Osteoblast (primary cell): ENCODE results near the gene SIPA1L2. TPM values are rescaled to one million over a fixed set of nuclear protein-coding genes. Genes with fewer than 3 reads are reported as not detected.

ENCODE experiments used
- DNase-seq: peaks from one replicate; pipeline ENCODE4 v3.0.0; 2011; ENCODE audit warnings: low spot score, mixed read lengths; ENCODE audit not compliant: insufficient read length; ENCODE audit errors: missing footprints
- H2AFZ ChIP-seq: 2 replicates; pipeline ENCODE4 v1.6.0; 2011; ENCODE audit warnings: mild to moderate bottlenecking, low read length
- H3K27ac ChIP-seq: 2 replicates; pipeline ENCODE4 v1.5.1; 2011; ENCODE audit warnings: mild to moderate bottlenecking, low read depth, low read length, moderate library complexity
- H3K27me3 ChIP-seq: 2 replicates; pipeline ENCODE4 v1.6.0; 2012; ENCODE audit warnings: mild to moderate bottlenecking, control low read depth, inconsistent platforms, low read length, moderate library complexity; ENCODE audit not compliant: insufficient read depth
- H3K36me3 ChIP-seq: 2 replicates; pipeline ENCODE4 v1.5.1; 2011; ENCODE audit warnings: mild to moderate bottlenecking, low read length, control low read depth, moderate library complexity; ENCODE audit not compliant: insufficient read depth
- H3K4me1 ChIP-seq: 2 replicates; pipeline ENCODE4 v1.5.1; 2011; ENCODE audit warnings: mild to moderate bottlenecking, low read length, control low read depth, moderate library complexity; ENCODE audit not compliant: insufficient read depth
- H3K4me2 ChIP-seq: 2 replicates; pipeline ENCODE4 v1.6.0; 2011; ENCODE audit warnings: mild to moderate bottlenecking, low read length; ENCODE audit not compliant: insufficient read depth
- H3K4me3 ChIP-seq: fragments of 200-600 bp; sonication (generic); 3 replicates; pipeline ENCODE4 v1.5.1; 2012; ENCODE audit warnings: mild to moderate bottlenecking, low read length, inconsistent platforms; ENCODE audit not compliant: insufficient read depth
- H3K79me2 ChIP-seq: 2 replicates; pipeline ENCODE4 v1.6.0; 2012; ENCODE audit warnings: mild to moderate bottlenecking, low read length, control low read depth, inconsistent platforms; ENCODE audit not compliant: insufficient read depth
- H3K9me3 ChIP-seq: 2 replicates; pipeline ENCODE4 v1.5.1; 2011; ENCODE audit warnings: low read depth, low read length, control low read depth
- H4K20me1 ChIP-seq: 2 replicates; pipeline ENCODE4 v1.6.0; 2012; ENCODE audit warnings: mild to moderate bottlenecking, low read length, control low read depth; ENCODE audit not compliant: insufficient read depth
- total RNA-seq: library from RNA; depleted of rRNA; stranded (reverse); fragments of >200 nt; gene quantifications from 2 replicates; pipeline ENCODE4 v1.2.3, GENCODE V29; 2012
- TF ChIP-seq, protein P1 (sequence below): IDR thresholded peaks from 2 replicates; pipeline ENCODE4 v1.5.1; 2011; ENCODE audit warnings: mild to moderate bottlenecking, low read depth, low read length, moderate library complexity; ENCODE audit errors: extremely low read depth

Gene SIPA1L2
- total RNA-seq, 1 donor, result 6.9 TPM

DNA sequence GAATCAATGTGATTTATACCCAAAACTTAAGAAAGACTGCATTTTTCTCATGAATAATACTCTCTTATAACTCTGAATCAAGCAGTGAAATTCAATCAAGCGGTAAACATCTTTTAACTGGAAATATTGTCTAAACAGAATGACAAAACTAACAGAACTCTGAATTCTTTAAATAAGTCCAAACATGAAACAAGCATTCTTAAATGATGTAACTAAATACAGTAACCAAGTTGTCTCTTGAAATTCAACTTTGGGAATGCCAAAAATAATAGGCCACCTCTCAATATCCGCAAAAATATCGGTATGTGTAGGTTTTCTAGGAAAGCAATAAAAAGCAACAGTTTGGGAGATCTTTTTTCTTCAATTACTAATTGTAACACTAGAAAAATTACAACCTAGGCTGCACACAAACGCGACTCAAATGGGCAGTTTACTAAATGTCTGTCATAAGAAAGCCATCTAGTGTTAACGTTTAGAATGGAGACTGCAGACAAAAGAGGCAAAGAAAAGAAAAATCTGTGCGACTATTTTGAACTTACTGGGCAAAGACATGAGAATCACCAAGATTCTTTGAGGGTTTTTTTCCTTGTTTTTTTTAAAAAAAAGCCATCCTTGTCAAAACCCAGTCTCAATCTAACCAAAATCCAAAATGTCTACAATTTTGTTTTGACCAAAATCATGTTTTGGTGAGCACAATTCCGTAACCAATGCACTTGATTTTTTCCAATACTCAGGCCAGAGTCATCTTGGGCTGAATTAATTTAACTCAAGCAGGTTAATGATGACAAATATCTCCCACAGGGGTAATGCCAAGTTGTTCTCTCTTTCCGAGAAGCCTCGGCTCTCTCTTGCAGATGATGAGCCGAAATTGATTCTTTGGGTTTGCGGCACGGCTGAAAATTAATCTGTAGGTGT, 1.3 kb downstream of the SIPA1L2 start:
- Histone ChIP-seq H3K4me2 (peak overlapping the region; percentile 80), H3K36me3 (no peaks in the 10 kb centered on the region), H3K27ac (no peak overlapping the region), H3K4me1 (peaks cover 23% of the 10 kb centered on the region), H3K9me3 (no peaks in the 10 kb centered on the region), H2AFZ (peak overlapping the region; percentile 39), H3K27me3 (peaks cover 27% of the 10 kb centered on the region), H4K20me1 (no peaks in the 10 kb centered on the region), H3K79me2 (no peaks in the 10 kb centered on the region), H3K4me3 (peak overlapping the region; percentile 72)
- DNase-seq, result no peak
- TF ChIP-seq, protein P1, sequence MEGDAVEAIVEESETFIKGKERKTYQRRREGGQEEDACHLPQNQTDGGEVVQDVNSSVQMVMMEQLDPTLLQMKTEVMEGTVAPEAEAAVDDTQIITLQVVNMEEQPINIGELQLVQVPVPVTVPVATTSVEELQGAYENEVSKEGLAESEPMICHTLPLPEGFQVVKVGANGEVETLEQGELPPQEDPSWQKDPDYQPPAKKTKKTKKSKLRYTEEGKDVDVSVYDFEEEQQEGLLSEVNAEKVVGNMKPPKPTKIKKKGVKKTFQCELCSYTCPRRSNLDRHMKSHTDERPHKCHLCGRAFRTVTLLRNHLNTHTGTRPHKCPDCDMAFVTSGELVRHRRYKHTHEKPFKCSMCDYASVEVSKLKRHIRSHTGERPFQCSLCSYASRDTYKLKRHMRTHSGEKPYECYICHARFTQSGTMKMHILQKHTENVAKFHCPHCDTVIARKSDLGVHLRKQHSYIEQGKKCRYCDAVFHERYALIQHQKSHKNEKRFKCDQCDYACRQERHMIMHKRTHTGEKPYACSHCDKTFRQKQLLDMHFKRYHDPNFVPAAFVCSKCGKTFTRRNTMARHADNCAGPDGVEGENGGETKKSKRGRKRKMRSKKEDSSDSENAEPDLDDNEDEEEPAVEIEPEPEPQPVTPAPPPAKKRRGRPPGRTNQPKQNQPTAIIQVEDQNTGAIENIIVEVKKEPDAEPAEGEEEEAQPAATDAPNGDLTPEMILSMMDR, result peak; percentile 32

- no peak for DNase-seq
- no peaks in the 10 kb centered on the region for H3K79me2 ChIP-seq
Observed at GRCh38 chr1:232627645-232628334, 2.1 kb downstream of the SIPA1L2 start.

GRCh38 chr1:232627171-232627570, 2.8 kb downstream of the SIPA1L2 start:
- no peak overlapping the region for H3K4me3 ChIP-seq
- no peak overlapping the region for H3K4me2 ChIP-seq
- peaks cover 27% of the 10 kb centered on the region for H3K27me3 ChIP-seq
- H3K9me3 ChIP-seq, result no peaks in the 10 kb centered on the region
- DNase-seq, result no peak
- TF ChIP-seq, protein P1, result no peak
- H4K20me1 ChIP-seq, result no peaks in the 10 kb centered on the region
- no peak overlapping the region for H2AFZ ChIP-seq
- no peaks in the 10 kb centered on the region for H3K79me2 ChIP-seq
- no peaks in the 10 kb centered on the region for H3K36me3 ChIP-seq
- H3K4me1 ChIP-seq, result peaks cover 23% of the 10 kb centered on the region
- H3K27ac ChIP-seq, result no peak overlapping the region

More at GRCh38 chr1:232627645-232628334, 2.1 kb downstream of the SIPA1L2 start:
- Histone ChIP-seq H3K27ac (no peak overlapping the region), H3K4me1 (peaks cover 23% of the 10 kb centered on the region), H3K9me3 (no peaks in the 10 kb centered on the region), H3K36me3 (no peaks in the 10 kb centered on the region), H3K4me3 (peak overlapping the region; percentile 2), H4K20me1 (no peaks in the 10 kb centered on the region), H2AFZ (no peak overlapping the region), H3K27me3 (peaks cover 27% of the 10 kb centered on the region), H3K4me2 (peak overlapping the region; percentile 80)
- TF ChIP-seq, protein P1, result peak; percentile 28

- Histone ChIP-seq H3K4me3 (no peak overlapping the region), H4K20me1 (no peaks in the 10 kb centered on the region), H3K36me3 (no peaks in the 10 kb centered on the region), H3K4me1 (peaks cover 23% of the 10 kb centered on the region), H3K79me2 (no peaks in the 10 kb centered on the region), H3K9me3 (no peaks in the 10 kb centered on the region), H3K4me2 (no peak overlapping the region), H3K27ac (no peak overlapping the region), H3K27me3 (peaks cover 26% of the 10 kb centered on the region), H2AFZ (no peak overlapping the region)
- no peak for DNase-seq
- TF ChIP-seq, protein P1, result no peak
Observed at GRCh38 chr1:232626452-232626851, 3.5 kb downstream of the SIPA1L2 start.
